ENCODE results near the gene CCDC191. TPM values are rescaled to one million over a fixed set of nuclear protein-coding genes. Genes with fewer than 3 reads are reported as not detected.

The CCDC191 gene
- total and polyA plus RNA-seq, 12 donors, result 0.60 to 13.1 (median 4.6) TPM

DNA sequence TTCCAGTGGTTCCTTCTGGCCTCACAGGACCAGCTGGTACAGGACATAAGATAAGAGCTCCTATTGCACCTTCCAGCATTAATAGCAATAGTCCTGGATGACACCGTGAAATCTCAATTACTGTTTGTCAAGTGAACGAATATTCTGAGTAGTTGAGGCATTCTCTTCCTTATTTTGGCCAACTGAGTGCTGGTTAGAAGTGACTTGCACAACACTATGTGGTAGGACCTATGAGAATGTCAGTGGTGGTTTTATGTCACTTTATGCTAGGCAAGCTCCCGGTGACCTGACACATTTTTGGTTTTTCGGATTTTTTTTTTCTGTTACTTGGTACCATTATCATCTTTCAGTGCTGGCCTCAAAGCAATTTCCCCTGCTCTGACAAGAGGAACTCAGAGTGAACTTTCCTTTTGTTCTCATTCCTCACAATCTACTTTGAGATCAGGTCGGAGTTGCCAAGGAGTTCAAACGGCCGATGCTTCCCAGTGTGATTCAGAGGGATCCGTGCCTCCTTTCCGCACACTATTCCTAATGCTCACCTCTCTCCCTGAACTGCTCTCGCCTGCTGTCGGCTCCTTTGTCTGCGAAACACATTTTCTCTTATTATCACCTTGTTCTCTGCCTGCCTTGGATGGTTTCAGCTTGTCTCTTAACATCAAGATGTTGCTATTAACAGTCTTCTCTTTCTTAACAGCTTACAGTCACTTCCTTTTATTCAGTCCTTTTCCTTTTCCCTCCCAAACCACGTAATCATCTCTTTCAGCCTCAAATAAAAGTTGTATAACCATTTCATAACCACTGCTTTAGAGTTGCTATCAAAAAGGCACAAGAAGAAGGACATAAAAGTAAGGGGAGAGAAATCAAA, 36.1 kb upstream of the CCDC191 start:
- Histone ChIP-seq H3K4me1 (replicated peaks in 1 of 2) (peaks cover 0 to 7% of the 10 kb centered on the region in 2 donors), H3K4me3 (no peak overlapping the region), H3K9me3 (replicated peaks in 1 of 3) (no peaks in the 10 kb centered on the region), H3K36me3 (replicated peaks in 1 of 2) (no peaks in the 10 kb centered on the region), H3K27ac (peak overlapping the region in 2 of 5 donors; percentile 31 to 35), H3K27me3 (no peaks in the 10 kb centered on the region)
- peak in 3 of 7 donors; percentile 9 to 27 (median 21) for DNase-seq
- WGBS, 4 donors, result 53 to 61% (median 56%) methylated on average over 13 of the region's 13 CpGs
- intact Hi-C loops (cut with DNase I), result no loop called here
- TF ChIP-seq, protein P1, sequence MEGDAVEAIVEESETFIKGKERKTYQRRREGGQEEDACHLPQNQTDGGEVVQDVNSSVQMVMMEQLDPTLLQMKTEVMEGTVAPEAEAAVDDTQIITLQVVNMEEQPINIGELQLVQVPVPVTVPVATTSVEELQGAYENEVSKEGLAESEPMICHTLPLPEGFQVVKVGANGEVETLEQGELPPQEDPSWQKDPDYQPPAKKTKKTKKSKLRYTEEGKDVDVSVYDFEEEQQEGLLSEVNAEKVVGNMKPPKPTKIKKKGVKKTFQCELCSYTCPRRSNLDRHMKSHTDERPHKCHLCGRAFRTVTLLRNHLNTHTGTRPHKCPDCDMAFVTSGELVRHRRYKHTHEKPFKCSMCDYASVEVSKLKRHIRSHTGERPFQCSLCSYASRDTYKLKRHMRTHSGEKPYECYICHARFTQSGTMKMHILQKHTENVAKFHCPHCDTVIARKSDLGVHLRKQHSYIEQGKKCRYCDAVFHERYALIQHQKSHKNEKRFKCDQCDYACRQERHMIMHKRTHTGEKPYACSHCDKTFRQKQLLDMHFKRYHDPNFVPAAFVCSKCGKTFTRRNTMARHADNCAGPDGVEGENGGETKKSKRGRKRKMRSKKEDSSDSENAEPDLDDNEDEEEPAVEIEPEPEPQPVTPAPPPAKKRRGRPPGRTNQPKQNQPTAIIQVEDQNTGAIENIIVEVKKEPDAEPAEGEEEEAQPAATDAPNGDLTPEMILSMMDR (IDR thresholded peaks at IDR 0.05), result no peak
- TF ChIP-seq POLR2A (IDR thresholded peaks at IDR 0.05), result no peak

DNA sequence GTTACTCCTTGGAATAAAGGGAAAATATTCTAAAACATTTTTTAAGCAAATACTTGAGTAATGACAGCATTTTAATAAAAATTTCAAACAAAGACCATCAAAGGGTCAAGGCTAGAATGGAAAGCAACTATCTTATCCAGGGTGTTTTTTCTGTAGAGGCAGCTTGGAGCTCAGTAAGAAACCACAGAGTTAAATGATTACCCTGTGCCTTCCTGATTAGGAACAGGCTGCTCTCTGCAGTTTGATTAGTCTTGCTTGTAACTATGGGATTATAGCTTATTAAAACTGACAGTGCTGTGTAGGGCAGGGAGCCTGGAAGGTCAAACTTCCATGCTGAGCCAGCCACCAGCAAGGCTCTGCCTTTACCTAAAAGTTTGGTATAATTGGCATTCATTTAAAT, 33.3 kb upstream of the CCDC191 start:
- no peak overlapping the region for H3K27ac ChIP-seq
- no peaks in the 10 kb centered on the region for H3K27me3 ChIP-seq
- H3K4me3 ChIP-seq, result no peak overlapping the region
- intact Hi-C loops (cut with DNase I), result no loop called here
- H3K4me1 ChIP-seq (replicated peaks in 1 of 2), result peaks cover 0 to 7% of the 10 kb centered on the region in 2 donors
- DNase-seq, result no peak
- no peak for TF ChIP-seq POLR2A (IDR thresholded peaks at IDR 0.05)
- TF ChIP-seq, protein P1 (IDR thresholded peaks at IDR 0.05), result no peak
- no peaks in the 10 kb centered on the region for H3K9me3 ChIP-seq (replicated peaks in 1 of 3)
- H3K36me3 ChIP-seq (replicated peaks in 1 of 2), result peaks cover 0 to 17% of the 10 kb centered on the region in 2 donors

DNA sequence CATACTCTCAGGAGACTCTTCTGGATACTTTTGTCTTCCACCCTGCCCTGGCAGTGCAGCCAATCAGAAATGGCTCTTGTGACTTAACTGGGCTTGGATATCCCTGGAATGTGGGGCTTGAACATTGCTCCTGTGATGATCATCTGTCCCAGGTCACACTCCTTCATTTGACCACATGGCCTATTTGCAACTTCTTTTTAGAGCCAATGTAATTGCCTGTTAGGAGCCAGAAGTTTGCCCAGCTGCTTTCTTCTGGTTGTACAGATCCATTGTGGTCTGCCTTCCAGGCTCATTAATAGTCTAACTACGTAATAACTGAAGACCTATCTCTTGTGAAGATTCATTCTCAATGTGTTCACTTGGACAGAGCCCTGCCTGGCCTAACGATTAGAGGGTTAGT, 30.0 kb upstream of the CCDC191 start:
- no peaks in the 10 kb centered on the region for H3K27me3 ChIP-seq
- H3K9me3 ChIP-seq (replicated peaks in 1 of 3), result no peaks in the 10 kb centered on the region
- intact Hi-C loops (cut with DNase I), result no loop called here
- no peak overlapping the region for H3K4me3 ChIP-seq
- no peak for TF ChIP-seq POLR2A (IDR thresholded peaks at IDR 0.05)
- TF ChIP-seq, protein P1 (IDR thresholded peaks at IDR 0.05), result no peak
- H3K27ac ChIP-seq, result no peak overlapping the region
- H3K4me1 ChIP-seq (replicated peaks in 1 of 2), result no peaks in the 10 kb centered on the region
- H3K36me3 ChIP-seq (replicated peaks in 1 of 2), result peaks cover 0 to 24% of the 10 kb centered on the region in 2 donors
- 88 to 97% (median 94%) methylated on average over 2 of the region's 2 CpGs for WGBS, 4 donors
- DNase-seq, result no peak

DNA sequence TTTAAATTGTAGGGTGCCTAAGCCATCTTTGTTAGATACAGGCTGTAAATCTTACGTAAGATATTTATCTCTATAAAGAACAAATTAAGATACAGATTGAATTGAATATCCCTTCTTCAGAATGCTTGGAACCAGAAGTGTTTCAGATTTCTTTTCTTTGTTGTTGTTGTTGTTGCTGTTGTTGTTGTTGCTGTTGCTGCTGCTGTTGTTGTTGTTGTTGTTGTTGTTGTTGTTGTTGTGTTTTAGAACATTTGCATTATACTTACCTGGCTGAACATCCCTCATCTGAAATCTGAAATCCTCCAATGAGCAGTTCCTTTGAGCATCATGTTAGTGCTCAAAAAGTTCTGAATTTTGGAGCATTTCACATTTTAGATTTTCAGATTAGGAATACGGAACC, 26.8 kb upstream of the CCDC191 start:
- Histone ChIP-seq H3K36me3 (replicated peaks in 1 of 2) (peaks cover 0 to 32% of the 10 kb centered on the region in 2 donors), H3K27me3 (no peaks in the 10 kb centered on the region), H3K4me3 (no peak overlapping the region), H3K27ac (no peak overlapping the region), H3K4me1 (replicated peaks in 1 of 2) (no peaks in the 10 kb centered on the region), H3K9me3 (replicated peaks in 1 of 3) (no peaks in the 10 kb centered on the region)
- 95 to 98% (median 98%) methylated on average over 2 of the region's 2 CpGs for WGBS, 4 donors
- intact Hi-C loops (cut with DNase I), result no loop called here
- DNase-seq, result no peak
- no peak for TF ChIP-seq POLR2A (IDR thresholded peaks at IDR 0.05)
- TF ChIP-seq, protein P1 (IDR thresholded peaks at IDR 0.05), result no peak
